Medulla oblongata (tissue), 1 donor: ENCODE data around the gene DCLK1.
A peak's percentile ranks its signal among the peaks of the same experiment; 100 is the strongest.

Experiments used
- DNase-seq: peaks from one replicate; pipeline ENCODE4 v3.0.0-alpha.2; 2015; ENCODE audit errors: extremely low spot score

Gene DCLK1

GRCh38 chr13:35832551-35832950 lies 298.6 kb downstream of the DCLK1 start:
- DNase-seq = no peak

GRCh38 chr13:35830850-35831450 lies 300.2 kb downstream of the DCLK1 start:
- no peak for DNase-seq

GRCh38 chr13:35826626-35827254 lies 304.4 kb downstream of the DCLK1 start:
- no peak for DNase-seq

GRCh38 chr13:35824825-35825224 lies 306.4 kb downstream of the DCLK1 start:
- DNase-seq = no peak

GRCh38 chr13:35824395-35824794 lies 306.8 kb downstream of the DCLK1 start:
- DNase-seq = no peak

DNA sequence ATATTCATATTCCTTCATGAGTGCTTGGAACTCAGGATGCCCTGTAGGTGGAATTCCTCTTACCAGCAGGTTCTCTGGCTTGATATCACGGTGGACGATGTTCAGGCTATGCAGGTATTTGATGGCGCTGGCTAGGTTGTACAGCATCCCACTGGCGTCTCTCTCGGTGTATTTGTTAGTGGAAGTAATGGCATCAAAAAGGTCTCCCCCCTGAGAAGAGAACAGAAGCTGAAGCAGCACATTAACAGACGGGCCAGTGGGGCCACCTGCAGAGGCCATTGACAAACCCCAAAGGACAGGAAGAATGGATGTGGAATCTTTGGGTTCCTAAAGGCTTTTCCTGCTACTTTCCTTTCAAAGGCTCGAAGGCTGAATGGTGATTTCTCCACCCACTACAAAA lies 308.5 kb downstream of the DCLK1 start:
- DNase-seq = no peak

DNA sequence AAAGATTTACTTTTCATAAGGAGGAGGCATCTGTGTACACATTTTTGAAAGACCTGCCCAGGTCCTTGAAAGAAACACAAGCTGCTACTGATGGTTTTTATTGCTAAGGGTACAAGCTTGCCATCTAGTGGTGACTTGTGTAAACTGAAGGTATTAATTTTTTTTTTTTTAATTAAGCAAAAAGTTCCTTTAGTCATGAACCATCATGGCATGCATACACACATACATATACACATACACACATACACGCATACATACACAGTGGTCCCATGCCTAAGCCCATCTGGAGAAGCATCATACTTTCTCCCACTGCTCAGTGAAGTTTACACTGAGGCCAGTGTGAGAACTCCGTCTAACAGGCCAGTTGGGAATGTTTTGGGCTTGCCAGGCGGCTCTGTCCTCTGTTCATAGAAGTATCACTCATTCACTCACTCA lies 312.5 kb downstream of the DCLK1 start:
- peak; percentile 58 for DNase-seq

- no peak for DNase-seq
Measured at GRCh38 chr13:35817642-35818607, 313.3 kb downstream of the DCLK1 start.

- no peak for DNase-seq
Measured at GRCh38 chr13:35814605-35815011, 316.6 kb downstream of the DCLK1 start.

DNA sequence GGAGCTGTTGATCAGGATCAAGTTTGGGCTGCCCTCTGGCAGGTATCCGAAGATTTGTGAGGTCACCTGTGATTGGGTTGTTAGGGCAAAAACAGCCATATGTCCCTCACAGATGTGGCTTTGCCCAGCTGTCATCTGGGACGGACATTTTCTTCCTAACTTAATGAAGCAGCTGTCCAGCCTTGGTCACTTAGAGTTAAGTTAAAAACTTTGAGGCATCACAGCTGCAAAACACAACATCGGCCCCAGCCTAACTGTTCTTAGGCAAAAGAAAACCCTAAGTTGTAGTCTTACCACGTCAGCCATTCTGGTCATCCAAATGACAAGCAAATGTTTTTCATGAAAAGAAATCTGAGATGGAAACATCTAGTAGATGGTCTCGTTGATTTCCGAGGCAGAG lies 318.4 kb downstream of the DCLK1 start:
- no peak for DNase-seq

DNA sequence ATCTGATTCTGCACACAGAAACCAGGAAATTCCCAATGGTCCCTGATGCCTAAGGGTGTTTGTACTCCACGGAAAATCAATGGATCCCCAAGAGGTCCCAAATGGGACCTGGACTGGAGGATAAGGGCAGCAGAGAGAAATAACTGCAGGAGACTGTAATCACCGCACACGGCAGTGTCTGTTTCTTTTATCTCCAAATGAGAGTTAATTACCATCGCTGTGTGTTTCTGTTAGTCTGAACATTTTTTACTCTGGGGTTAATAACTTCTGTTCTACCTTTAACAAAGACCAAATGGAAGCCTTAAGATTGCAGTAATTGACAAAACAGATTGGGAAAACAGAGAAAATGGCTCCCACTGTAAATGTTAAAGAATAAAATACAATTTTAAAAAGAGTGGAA lies 320.9 kb downstream of the DCLK1 start:
- no peak for DNase-seq

GRCh38 chr13:35808846-35809245 lies 322.3 kb downstream of the DCLK1 start:
- no peak for DNase-seq

DNA sequence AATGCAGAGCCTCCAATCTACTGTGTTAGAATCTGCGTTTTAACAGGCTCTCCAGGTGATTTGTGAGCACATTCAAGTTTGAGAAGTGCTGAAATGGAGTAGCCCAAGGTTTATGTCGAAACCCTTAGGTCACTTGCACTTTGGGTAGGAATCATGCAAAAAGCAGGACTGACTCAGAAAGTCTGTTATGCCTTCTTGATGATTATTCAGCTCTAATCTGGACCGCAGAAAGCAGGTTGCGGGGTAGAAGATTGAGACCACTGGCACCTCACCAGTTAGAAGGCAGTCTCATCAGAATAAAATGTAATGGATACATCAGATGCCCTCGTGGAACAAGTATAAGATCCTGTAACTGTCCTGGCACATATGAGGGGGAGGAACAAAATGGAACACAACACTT lies 326.3 kb downstream of the DCLK1 start:
- DNase-seq = no peak

GRCh38 chr13:35797991-35798390 lies 333.2 kb downstream of the DCLK1 start:
- DNase-seq = no peak

- no peak for DNase-seq
Measured at GRCh38 chr13:35797244-35797643, 333.9 kb downstream of the DCLK1 start.

- DNase-seq = no peak
Measured at GRCh38 chr13:35796623-35797022, 334.6 kb downstream of the DCLK1 start.

DNA sequence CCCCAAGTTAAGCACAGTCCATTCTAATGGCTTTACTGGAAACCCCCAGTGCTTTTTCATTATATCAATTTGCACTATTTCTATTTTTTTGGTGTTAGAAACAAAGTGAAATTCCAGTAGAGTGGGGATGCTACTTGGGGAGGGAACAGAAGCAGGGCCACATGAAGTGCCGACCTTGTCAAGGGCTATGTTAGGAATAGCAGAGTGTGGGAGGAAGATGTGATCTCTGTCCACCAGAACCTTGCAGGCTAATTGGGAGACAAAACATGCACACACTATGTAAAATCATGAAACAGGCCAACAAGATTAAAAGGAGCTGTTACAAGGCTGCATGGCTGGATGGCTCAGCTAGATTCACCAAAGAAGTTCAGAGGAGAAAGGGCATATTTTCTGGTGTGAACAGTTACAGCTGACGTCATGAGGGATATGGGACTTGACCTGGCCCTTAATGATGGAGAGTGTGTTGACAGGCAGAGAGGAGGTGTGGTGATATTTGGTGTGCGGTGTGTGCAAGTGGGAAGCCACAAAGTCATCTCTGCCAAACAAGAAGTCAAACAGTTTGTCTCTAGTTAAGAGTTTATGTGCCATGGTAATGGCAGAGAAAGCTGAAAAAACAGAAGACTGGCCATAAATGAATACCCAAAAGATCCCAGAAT lies 336.3 kb downstream of the DCLK1 start:
- no peak for DNase-seq

- DNase-seq = no peak
Measured at GRCh38 chr13:35793823-35794222, 337.4 kb downstream of the DCLK1 start.

DNA sequence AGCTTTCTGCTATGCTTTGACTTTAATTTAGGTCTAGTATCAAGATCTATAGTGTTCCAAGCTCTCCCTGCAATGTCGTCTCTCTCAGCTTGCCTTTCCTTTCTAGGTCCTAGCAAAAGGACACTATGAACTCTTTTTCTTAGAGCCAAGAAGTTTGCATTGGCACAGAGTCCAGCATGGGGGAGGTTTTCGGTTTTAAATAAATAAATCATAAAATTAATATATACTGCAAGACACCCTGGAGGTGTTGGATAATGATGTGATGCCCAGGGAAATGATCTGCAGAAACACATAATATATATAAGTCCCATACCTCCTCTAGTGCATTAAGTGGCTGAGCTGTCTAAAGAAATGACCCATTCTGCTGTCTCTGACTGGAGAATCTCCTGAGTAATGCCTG lies 338.3 kb downstream of the DCLK1 start:
- DNase-seq = no peak

DNA sequence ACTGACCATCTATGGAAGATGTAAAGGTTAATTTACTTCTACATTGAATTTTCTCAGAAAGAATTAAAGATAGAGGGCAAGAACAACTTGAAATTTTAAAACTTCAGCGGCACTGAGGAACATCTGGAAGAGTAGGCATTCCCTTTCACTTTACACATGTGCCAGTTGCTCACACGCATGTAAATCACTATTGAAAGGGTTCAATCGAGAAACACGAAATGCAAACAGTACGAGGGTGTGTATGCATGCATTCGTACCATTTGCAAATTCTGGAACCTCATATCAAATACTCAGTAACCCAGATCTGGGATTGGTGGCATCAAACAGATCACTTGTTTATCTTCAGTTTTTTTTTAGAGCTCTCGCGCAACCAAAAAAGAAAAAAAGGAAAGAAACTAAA lies 339.2 kb downstream of the DCLK1 start:
- DNase-seq = no peak

DNA sequence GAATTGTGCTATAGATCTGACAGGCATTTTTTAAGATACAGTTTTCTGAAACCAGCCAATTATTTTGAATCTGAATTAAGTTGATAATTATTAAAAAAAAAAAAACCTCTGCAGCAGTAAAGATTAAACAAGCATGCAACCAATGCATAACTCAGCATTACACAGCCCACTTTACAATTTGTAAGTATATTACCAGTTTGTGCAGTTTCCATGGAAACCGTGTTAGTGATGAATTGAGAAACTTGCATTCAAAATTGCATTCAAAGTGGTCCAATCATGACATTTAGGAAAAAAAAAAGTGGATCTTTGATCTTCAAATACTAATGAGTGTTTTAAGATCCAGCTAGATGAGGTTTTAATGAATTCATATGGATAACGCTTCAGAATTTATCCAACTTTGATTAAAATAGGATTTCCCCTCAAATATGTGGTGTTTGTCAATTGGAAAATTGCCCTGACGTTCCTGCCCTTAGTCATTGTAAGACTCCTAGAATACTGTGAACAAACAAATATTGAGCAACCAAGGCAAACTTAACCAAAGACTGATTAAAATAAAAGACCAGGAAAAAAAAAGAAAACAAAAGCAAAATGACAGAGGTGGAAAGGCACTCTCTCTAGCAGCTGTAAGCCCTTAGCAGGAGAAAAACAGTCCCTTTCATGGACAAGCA lies 339.9 kb downstream of the DCLK1 start:
- DNase-seq = no peak
